Naive B cell (primary cell): Measurements from ENCODE around the gene CASS4. TPM values are rescaled to one million over a fixed set of nuclear protein-coding genes. Genes with fewer than 3 reads are reported as not detected.

Source experiments
- ATAC-seq, 2 donors: fragments of 150-1000 bp; cut with Tn5 transposase; 2 replicates each; pipeline ENCODE4 v1.10.0; 2021; ENCODE audit warnings: low read depth in 2 of 2, mild to moderate bottlenecking in 2 of 2, moderate library complexity in 2 of 2
- DNase-seq: peaks from one replicate; pipeline ENCODE4 v3.0.0; 2022
- H3K27ac Mint-ChIP-seq, 6 donors: one replicate each; pipeline ENCODE4 v1.8.0; 2020 to 2022; ENCODE audit warnings: mild to moderate bottlenecking in 6 of 6, mixed read lengths in 6 of 6, moderate library complexity in 5 of 6, inconsistent platforms in 2 of 6
- H3K27me3 Mint-ChIP-seq, 3 donors: one replicate each; pipeline ENCODE4 v1.8.0; 2021 to 2022; ENCODE audit warnings: mixed read lengths in 3 of 3, mild to moderate bottlenecking in 1 of 3
- H3K36me3 Mint-ChIP-seq, 2 donors: one replicate each; pipeline ENCODE4 v1.8.0; 2020 to 2022; ENCODE audit warnings: mixed read lengths in 2 of 2, inconsistent platforms in 1 of 2, mild to moderate bottlenecking in 1 of 2
- H3K4me1 Mint-ChIP-seq, 3 donors: one replicate each; pipeline ENCODE4 v1.8.0; 2020 to 2022; ENCODE audit warnings: mixed read lengths in 3 of 3, inconsistent platforms in 1 of 3, mild to moderate bottlenecking in 1 of 3, moderate library complexity in 1 of 3
- H3K4me3 Mint-ChIP-seq, 8 donors: one replicate each; pipeline ENCODE4 v1.8.0; 2020 to 2022; ENCODE audit warnings: mild to moderate bottlenecking in 8 of 8, mixed read lengths in 8 of 8, moderate library complexity in 8 of 8, inconsistent platforms in 2 of 8
- H3K9me3 Mint-ChIP-seq, 7 donors: one replicate each; pipeline ENCODE4 v1.8.0; 2020 to 2022; ENCODE audit warnings: mixed read lengths in 7 of 7, mild to moderate bottlenecking in 5 of 7, inconsistent platforms in 2 of 7, moderate library complexity in 1 of 7
- polyA plus RNA-seq, 6 donors: library from polyadenylated mRNA; unstranded; fragments of 300-500 nt; fragmentation: Illumina TruSeq; gene quantifications; one replicate each; pipeline ENCODE4 v1.2.3, GENCODE V29; 2021; ENCODE audit warnings: low read depth in 6 of 6

Gene CASS4
- polyA plus RNA-seq, 6 donors from 2014 or later = 0.20 to 0.46 (median 0.28) TPM; not detected in 2

DNA sequence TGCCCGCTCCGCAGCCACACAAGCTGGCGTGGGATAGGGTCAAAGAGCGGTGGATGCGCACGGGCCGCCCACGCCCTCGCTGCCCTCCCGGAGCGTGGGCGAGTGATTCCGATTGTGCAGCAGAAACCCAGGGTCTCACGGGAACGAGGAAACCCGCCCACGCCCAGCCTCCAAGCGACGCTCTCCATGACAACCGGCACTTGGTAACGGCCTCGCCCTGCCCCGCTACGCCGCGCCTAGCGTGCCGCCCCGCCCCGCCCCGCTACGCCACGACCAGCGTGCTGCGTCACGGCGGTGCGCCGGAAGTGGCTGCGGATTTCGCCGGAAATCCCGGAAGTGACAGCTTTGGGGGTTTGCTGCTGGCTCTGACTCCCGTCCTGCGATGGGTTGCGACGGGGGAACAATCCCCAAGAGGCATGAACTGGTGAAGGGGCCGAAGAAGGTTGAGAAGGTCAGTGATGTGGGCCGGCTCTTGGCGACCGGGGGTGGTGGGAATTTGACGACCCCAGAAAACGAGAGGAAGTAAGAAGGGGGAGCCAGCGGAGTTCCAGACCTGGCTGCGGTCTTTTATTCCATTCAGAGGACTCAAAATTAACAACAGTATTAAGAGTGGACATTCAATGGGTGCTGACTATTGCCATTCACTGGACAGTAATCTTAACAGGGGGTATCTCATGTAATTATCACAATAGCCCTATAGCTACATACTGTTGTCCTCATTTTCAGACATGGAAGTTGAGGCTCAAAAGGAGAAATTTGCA, 56.4 kb downstream of the CASS4 start, which contains the start of gene RTF2:
RTF2 (plus strand) TSS at position 312 of the 761 bp plus-strand sequence; CDS start at position 383, 71 bp downstream.
- Mint-ChIP-seq H3K4me1 (peaks cover 26 to 53% (median 34%) of the 10 kb centered on the region in 3 donors), H3K36me3 (peaks cover 0 to 9% of the 10 kb centered on the region in 2 donors), H3K9me3 (peaks cover 0 to 2% (median 0%) of the 10 kb centered on the region in 7 donors), H3K27me3 (no peaks in the 10 kb centered on the region), H3K27ac (peak within 1 kb of the TSS; percentile 99 to 100 (median 100)), H3K4me3 (peak within 1 kb of the TSS; percentile 98 to 100 (median 99))
- DNase-seq (peak; percentile 98), ATAC-seq (peak; percentile 91 to 92)

DNA sequence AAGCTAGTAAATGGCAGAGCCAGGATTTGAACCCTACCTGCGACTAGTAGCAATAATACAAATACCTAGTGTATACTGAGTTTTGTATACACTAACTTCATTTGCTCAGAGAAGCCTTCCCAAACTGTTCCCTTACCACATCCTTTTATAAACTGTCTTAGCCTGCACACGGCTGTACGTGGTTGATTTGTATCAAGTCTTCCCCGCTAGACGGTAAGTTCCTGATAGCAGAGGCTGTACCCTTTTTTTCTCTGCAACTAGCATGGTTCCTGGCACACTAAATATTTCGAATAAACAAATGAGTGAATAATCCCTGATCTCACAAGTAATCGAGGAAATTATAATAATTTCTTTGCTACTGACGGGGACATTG, 57.0 kb downstream of the CASS4 start:
- H3K27me3 Mint-ChIP-seq = no peaks in the 10 kb centered on the region
- H3K9me3 Mint-ChIP-seq = peaks cover 0 to 2% (median 0%) of the 10 kb centered on the region in 7 donors
- peaks cover 0 to 9% of the 10 kb centered on the region in 2 donors for H3K36me3 Mint-ChIP-seq
- H3K27ac Mint-ChIP-seq = peak overlapping the region; percentile 89 to 100 (median 100)
- DNase-seq = no peak
- peaks cover 26 to 50% (median 34%) of the 10 kb centered on the region in 3 donors for H3K4me1 Mint-ChIP-seq
- ATAC-seq = no peak
- H3K4me3 Mint-ChIP-seq = peak overlapping the region; percentile 98 to 100 (median 99)

DNA sequence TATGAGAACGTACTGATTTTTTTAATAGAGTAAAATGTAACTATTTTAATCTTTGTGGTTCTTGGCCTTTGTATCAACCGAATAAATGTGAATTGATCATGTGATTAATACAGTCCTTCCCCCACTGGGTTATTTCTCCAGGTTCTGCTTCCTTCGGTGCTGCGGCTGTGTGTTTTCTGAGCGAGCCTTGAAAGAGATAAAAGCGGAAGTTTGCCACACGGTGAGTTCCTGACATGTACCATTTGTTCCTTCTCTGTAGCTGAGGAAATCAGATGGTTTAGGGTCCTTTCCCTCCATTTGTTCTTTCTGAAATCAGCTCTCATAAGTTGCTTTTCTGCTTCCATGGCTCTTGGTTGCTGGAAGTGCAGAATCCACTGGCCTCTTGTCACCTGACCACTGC, 71.9 kb downstream of the CASS4 start:
- Mint-ChIP-seq H3K27me3 (no peaks in the 10 kb centered on the region), H3K4me1 (peaks cover 30 to 42% (median 33%) of the 10 kb centered on the region in 3 donors), H3K27ac (peak overlapping the region; percentile 83 to 97 (median 94)), H3K4me3 (peak overlapping the region; percentile 46 to 90 (median 86)), H3K36me3 (peaks cover 47 to 62% of the 10 kb centered on the region in 2 donors), H3K9me3 (no peaks in the 10 kb centered on the region)
- DNase-seq (peak; percentile 46), ATAC-seq (peak; percentile 99 to 100)

DNA sequence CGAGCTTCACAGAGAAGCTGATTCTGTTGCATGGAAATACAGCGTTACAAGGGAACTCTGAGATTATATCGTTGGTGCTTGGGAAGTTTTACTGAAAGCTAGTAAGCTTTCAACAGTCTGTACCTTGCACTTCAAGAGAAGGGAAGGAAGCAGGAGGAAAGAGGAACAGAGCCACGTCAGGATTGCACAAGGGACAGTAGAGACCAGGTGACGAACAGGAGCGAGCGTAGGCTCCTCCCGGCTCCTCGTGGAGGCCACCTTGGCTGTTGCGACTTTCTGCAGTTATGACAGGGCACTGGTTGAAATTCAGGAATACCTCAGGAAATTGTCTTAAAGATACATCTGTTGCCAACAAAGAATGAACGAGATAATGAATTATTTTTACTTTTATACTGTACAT, 75.2 kb downstream of the CASS4 start:
- Mint-ChIP-seq H3K9me3 (no peaks in the 10 kb centered on the region), H3K27me3 (no peaks in the 10 kb centered on the region), H3K4me1 (peaks cover 26 to 48% (median 33%) of the 10 kb centered on the region in 3 donors), H3K27ac (peak overlapping the region in 1 of 6 donors; percentile 39), H3K4me3 (no peak overlapping the region), H3K36me3 (peaks cover 42 to 58% of the 10 kb centered on the region in 2 donors)
- ATAC-seq (no peak), DNase-seq (no peak)

DNA sequence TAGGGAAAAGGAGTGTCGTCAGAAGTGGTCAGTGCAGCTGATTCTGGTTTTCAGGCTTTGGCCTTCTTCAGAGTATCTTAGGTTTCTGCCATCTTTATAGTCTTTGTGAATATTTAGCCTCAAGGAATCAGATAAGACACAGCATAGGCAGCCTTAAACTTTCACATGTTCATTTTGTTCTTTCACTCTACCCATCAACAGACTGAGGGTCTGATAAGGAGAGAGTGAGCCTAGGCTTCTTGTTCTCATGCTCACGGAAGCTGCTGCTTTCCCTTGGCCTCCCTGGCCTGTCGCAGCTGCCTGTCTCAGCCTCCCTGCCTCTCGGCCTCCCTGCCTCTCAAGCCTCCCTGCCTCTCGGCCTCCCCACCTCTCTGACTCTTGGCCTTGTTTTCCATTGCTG, 76.5 kb downstream of the CASS4 start:
- no peaks in the 10 kb centered on the region for H3K27me3 Mint-ChIP-seq
- peaks cover 42 to 50% of the 10 kb centered on the region in 2 donors for H3K36me3 Mint-ChIP-seq
- H3K4me3 Mint-ChIP-seq = no peak overlapping the region
- no peak for DNase-seq
- peaks cover 21 to 41% (median 26%) of the 10 kb centered on the region in 3 donors for H3K4me1 Mint-ChIP-seq
- ATAC-seq = no peak
- H3K9me3 Mint-ChIP-seq = no peaks in the 10 kb centered on the region
- H3K27ac Mint-ChIP-seq = peak overlapping the region in 1 of 6 donors; percentile 27

DNA sequence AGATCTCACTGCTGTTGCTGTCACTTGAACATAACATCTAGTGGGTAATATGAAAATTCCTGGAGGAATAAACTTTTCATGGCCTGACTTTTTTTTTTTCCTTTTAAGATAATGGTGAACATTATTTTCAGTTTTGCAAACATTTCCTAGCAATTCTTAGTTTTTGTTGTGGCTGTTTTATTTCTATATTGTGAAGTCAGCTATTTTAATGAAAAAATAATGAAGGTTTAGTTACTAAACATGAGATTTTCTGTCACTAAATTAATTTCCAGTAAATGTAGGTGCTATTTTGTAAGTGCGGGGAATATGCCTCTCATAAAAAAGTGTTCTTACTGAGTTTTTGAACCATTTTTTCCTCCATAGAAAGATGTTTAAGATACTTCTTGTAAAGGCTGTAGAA, 89.1 kb downstream of the CASS4 start:
- H3K36me3 Mint-ChIP-seq = peaks cover 16 to 18% of the 10 kb centered on the region in 2 donors
- H3K4me1 Mint-ChIP-seq = peaks cover 2 to 6% (median 4%) of the 10 kb centered on the region in 3 donors
- H3K9me3 Mint-ChIP-seq = peaks cover 0 to 15% (median 5%) of the 10 kb centered on the region in 7 donors
- no peak overlapping the region for H3K27ac Mint-ChIP-seq
- ATAC-seq (no peak), DNase-seq (no peak)
- no peak overlapping the region for H3K4me3 Mint-ChIP-seq
- H3K27me3 Mint-ChIP-seq = no peaks in the 10 kb centered on the region

DNA sequence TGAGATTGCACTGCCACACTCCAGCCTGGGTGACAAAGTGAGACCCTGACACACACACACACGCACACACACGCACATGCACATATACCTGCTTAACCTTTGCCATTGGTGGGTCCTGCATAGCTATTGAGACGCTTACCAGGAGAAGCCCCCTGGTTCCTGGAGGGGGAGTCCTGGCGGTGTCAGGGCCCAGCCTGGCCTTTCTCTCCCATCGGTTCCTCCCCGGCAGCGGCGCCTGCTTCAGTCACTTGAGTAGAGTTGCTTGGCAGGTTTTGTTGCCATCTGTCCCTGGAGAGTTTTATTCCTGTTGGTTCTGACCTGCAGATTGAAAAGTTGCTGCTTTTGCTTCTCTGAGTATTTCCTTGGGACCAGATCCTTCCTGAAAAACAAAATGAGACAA, 91.9 kb downstream of the CASS4 start:
- Mint-ChIP-seq H3K4me3 (no peak overlapping the region), H3K36me3 (peaks cover 0 to 7% of the 10 kb centered on the region in 2 donors), H3K27ac (peak overlapping the region in 1 of 6 donors; percentile 76), H3K4me1 (peaks cover 0 to 9% (median 2%) of the 10 kb centered on the region in 3 donors), H3K27me3 (no peaks in the 10 kb centered on the region), H3K9me3 (no peaks in the 10 kb centered on the region)
- no peak for ATAC-seq
- DNase-seq = no peak

DNA sequence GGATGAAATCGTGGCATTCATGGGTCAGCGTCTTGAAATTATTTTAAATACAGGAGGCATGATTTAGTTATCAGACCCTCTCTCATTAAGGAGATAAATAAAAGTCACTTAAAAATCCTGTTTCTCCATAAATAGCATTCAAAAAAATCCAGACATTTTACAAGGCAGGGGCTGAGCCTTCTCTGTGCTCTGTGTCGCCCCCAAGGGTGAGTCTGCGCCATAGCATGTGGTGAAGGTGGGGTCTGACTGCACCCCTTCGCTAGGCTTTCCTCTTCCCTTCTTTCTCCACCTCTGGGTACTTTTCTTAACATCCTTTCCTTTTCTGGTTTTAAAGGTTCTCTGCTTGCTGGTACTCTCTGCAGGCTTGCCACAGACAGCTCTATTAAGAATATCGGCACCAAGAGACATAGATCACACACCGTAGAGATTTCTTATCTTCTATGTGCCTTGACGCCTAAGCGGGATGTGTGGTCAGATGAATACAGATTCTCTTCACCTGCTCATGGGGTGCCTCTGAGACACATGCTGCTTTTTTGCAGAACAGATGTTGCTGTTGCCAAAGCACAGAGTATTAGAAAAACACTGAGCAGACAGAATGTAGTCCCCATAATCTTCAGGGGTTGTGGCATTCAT, 92.4 kb downstream of the CASS4 start:
- H3K4me1 Mint-ChIP-seq = peaks cover 0 to 9% (median 2%) of the 10 kb centered on the region in 3 donors
- DNase-seq (no peak), ATAC-seq (no peak)
- peak overlapping the region in 1 of 6 donors; percentile 76 for H3K27ac Mint-ChIP-seq
- H3K9me3 Mint-ChIP-seq = no peaks in the 10 kb centered on the region
- H3K4me3 Mint-ChIP-seq = no peak overlapping the region
- H3K27me3 Mint-ChIP-seq = no peaks in the 10 kb centered on the region
- H3K36me3 Mint-ChIP-seq = peaks cover 0 to 7% of the 10 kb centered on the region in 2 donors

DNA sequence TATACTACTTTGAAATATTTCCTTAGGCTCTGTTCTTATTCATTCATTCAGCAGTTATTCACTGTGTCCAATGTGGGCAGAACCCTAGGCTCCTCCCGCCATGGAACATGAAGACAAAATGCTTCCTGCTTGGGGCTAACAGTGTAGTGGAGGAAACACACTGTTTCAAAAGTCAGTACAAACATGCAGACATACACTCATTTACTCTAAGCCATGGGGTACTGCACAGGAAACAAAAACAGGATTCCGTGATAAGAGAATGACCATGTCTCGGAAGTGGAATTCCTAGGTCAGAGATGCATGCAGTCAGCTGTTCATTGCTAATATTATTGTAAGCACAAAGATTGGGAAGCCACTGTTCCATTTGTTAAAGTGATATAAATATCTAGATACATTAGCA, 94.0 kb downstream of the CASS4 start:
- no peaks in the 10 kb centered on the region for H3K9me3 Mint-ChIP-seq
- H3K27me3 Mint-ChIP-seq = no peaks in the 10 kb centered on the region
- peaks cover 0 to 9% (median 2%) of the 10 kb centered on the region in 3 donors for H3K4me1 Mint-ChIP-seq

More for the DNA sequence above, 94.0 kb downstream of the CASS4 start:
- H3K4me3 Mint-ChIP-seq = no peak overlapping the region
- no peak overlapping the region for H3K27ac Mint-ChIP-seq
- ATAC-seq (no peak), DNase-seq (no peak)
- H3K36me3 Mint-ChIP-seq = peaks cover 0 to 7% of the 10 kb centered on the region in 2 donors

Other genes starting within 250 kb of the CASS4 start
- gene MC3R, start 163.5 kb upstream of the CASS4 start, polyA plus RNA-seq = not detected
- gene FAM210B, start 53.3 kb upstream of the CASS4 start, polyA plus RNA-seq = 10 to 100 TPM; 10.5 to 25.6 (median 13.6) TPM
- 1 to 10 TPM in 2 of 6 donors, under 1 TPM in 3, not detected in 1; 0.13 to 1.6 (median 0.96) TPM for gene AURKA, start 20.0 kb upstream of the CASS4 start, polyA plus RNA-seq
- gene CSTF1, start 19.6 kb upstream of the CASS4 start, polyA plus RNA-seq = 10 to 100 TPM; 23.6 to 38.0 (median 26.5) TPM
- gene RTF2, start 56.4 kb downstream of the CASS4 start, polyA plus RNA-seq = 100 to 1,000 TPM; 130 to 152 (median 141) TPM
- 1 to 10 TPM in 1 of 6 donors, under 1 TPM in 3, not detected in 2; 0.38 to 1.1 (median 0.73) TPM for gene FAM209A, start 112.5 kb downstream of the CASS4 start, polyA plus RNA-seq
- under 1 TPM in 2 of 6 donors, not detected in 4; 0.62 to 0.73 TPM for gene FAM209B, start 121.0 kb downstream of the CASS4 start, polyA plus RNA-seq
- gene TFAP2C, start 217.0 kb downstream of the CASS4 start, polyA plus RNA-seq = not detected